Hepatocyte (in vitro differentiated cells): ENCODE results near the gene NIN.

Source experiments
- EZH2 ChIP-seq: fragments of 200-600 bp; sonication (generic); IDR thresholded peaks from 2 replicates; pipeline ENCODE4 v1.6.1; 2016; ENCODE audit warnings: antibody characterized with exemption, mild to moderate bottlenecking, borderline replicate concordance
- EZH2phosphoT487 ChIP-seq: fragments of 200-600 bp; sonication (generic); IDR thresholded peaks from one replicate; pipeline ENCODE4 v1.6.1; 2018; ENCODE audit warnings: antibody characterized with exemption, mild to moderate bottlenecking, low read depth, moderate library complexity; ENCODE audit not compliant: unreplicated experiment, severe bottlenecking
- TF ChIP-seq, protein P1 (sequence below): fragments of 200-600 bp; sonication (generic); IDR thresholded peaks from 2 replicates; pipeline ENCODE4 v1.5.1; 2016; ENCODE audit warnings: antibody characterized with exemption, mild to moderate bottlenecking; ENCODE audit not compliant: poor library complexity

- TF ChIP-seq, protein P1, sequence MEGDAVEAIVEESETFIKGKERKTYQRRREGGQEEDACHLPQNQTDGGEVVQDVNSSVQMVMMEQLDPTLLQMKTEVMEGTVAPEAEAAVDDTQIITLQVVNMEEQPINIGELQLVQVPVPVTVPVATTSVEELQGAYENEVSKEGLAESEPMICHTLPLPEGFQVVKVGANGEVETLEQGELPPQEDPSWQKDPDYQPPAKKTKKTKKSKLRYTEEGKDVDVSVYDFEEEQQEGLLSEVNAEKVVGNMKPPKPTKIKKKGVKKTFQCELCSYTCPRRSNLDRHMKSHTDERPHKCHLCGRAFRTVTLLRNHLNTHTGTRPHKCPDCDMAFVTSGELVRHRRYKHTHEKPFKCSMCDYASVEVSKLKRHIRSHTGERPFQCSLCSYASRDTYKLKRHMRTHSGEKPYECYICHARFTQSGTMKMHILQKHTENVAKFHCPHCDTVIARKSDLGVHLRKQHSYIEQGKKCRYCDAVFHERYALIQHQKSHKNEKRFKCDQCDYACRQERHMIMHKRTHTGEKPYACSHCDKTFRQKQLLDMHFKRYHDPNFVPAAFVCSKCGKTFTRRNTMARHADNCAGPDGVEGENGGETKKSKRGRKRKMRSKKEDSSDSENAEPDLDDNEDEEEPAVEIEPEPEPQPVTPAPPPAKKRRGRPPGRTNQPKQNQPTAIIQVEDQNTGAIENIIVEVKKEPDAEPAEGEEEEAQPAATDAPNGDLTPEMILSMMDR = no peak
- TF ChIP-seq EZH2 = no peak
- TF ChIP-seq EZH2phosphoT487 = no peak
Observed at GRCh38 chr14:50801706-50802105, 29.3 kb downstream of the NIN start.
